Parathyroid adenoma (tissue), 2 donors: Measurements from ENCODE around the gene MESP1.
"Not testable (repeated sequence)": the region's sequence is repeated elsewhere in the genome, so short reads cannot be mapped to it uniquely, and the experiment has no call there.

Experiments
- H2AFZ ChIP-seq: fragments of 300-600 bp; sonication (generic); one replicate; pipeline ENCODE4 v1.7.0; 2017; ENCODE audit warnings: antibody characterized with exemption, mild to moderate bottlenecking
- H3K27ac ChIP-seq: fragments of 300-600 bp; sonication (generic); one replicate; pipeline ENCODE4 v1.7.0; 2017
- H3K27me3 ChIP-seq: fragments of 300-600 bp; sonication (generic); one replicate; pipeline ENCODE4 v1.7.0; 2017; ENCODE audit warnings: low read length; ENCODE audit not compliant: control insufficient read depth, insufficient read depth
- H3K36me3 ChIP-seq: fragments of 300-600 bp; sonication (generic); one replicate; pipeline ENCODE4 v1.7.0; 2017; ENCODE audit warnings: low read length; ENCODE audit not compliant: control insufficient read depth, insufficient read depth
- H3K4me1 ChIP-seq: fragments of 300-600 bp; sonication (generic); one replicate; pipeline ENCODE4 v1.7.0; 2017; ENCODE audit warnings: control low read depth
- H3K4me2 ChIP-seq: fragments of 300-600 bp; sonication (generic); one replicate; pipeline ENCODE4 v1.7.0; 2017; ENCODE audit warnings: low read length
- H3K4me3 ChIP-seq: fragments of 300-600 bp; sonication (generic); one replicate; pipeline ENCODE4 v1.7.0; 2017; ENCODE audit warnings: low read depth, low read length
- H3K79me2 ChIP-seq: fragments of 300-600 bp; sonication (generic); one replicate; pipeline ENCODE4 v1.7.0; 2017; ENCODE audit warnings: control low read depth
- H3K9ac ChIP-seq: fragments of 300-600 bp; sonication (generic); one replicate; pipeline ENCODE4 v1.7.0; 2017; ENCODE audit warnings: mild to moderate bottlenecking
- H3K9me3 ChIP-seq: fragments of 300-600 bp; sonication (generic); one replicate; pipeline ENCODE4 v1.7.0; 2017; ENCODE audit warnings: low read length; ENCODE audit not compliant: control insufficient read depth
- TF ChIP-seq, protein P1 (sequence below): fragments of 300-600 bp; sonication (generic); IDR thresholded peaks from one replicate; pipeline ENCODE4 v1.7.0; 2017; ENCODE audit warnings: antibody characterized with exemption, mild to moderate bottlenecking
- donor health status: primary hyperparathyroidism.

MESP1 gene

DNA sequence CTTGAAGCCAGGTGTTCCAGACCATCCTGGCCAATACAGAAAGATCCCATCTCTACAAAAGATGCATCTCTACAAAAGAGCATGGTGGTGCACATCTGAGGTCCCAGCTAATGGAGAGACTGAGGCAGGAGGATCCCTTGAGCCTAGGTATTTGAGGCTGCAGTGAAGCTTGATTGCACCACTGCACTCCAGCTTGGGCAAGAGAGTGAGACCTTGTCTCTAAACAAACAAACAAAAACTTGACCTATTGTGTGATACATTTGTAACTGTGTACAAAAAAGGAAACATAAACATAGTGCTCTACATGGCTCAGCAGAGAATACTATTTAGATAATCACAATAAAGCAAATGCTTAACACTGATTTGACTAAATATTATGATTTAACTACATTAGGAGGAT, 44.9 kb upstream of the MESP1 start:
- H3K79me2 ChIP-seq = no peaks in the 10 kb centered on the region
- no peak overlapping the region for H3K9ac ChIP-seq
- H3K27ac ChIP-seq = no peak overlapping the region
- no peaks in the 10 kb centered on the region for H3K36me3 ChIP-seq
- H3K9me3 ChIP-seq = no peaks in the 10 kb centered on the region
- no peak overlapping the region for H3K4me3 ChIP-seq
- H2AFZ ChIP-seq = no peak overlapping the region
- H3K27me3 ChIP-seq = no peaks in the 10 kb centered on the region
- TF ChIP-seq, protein P1, sequence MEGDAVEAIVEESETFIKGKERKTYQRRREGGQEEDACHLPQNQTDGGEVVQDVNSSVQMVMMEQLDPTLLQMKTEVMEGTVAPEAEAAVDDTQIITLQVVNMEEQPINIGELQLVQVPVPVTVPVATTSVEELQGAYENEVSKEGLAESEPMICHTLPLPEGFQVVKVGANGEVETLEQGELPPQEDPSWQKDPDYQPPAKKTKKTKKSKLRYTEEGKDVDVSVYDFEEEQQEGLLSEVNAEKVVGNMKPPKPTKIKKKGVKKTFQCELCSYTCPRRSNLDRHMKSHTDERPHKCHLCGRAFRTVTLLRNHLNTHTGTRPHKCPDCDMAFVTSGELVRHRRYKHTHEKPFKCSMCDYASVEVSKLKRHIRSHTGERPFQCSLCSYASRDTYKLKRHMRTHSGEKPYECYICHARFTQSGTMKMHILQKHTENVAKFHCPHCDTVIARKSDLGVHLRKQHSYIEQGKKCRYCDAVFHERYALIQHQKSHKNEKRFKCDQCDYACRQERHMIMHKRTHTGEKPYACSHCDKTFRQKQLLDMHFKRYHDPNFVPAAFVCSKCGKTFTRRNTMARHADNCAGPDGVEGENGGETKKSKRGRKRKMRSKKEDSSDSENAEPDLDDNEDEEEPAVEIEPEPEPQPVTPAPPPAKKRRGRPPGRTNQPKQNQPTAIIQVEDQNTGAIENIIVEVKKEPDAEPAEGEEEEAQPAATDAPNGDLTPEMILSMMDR = no peak
- no peaks in the 10 kb centered on the region for H3K4me1 ChIP-seq
- H3K4me2 ChIP-seq = no peak overlapping the region

DNA sequence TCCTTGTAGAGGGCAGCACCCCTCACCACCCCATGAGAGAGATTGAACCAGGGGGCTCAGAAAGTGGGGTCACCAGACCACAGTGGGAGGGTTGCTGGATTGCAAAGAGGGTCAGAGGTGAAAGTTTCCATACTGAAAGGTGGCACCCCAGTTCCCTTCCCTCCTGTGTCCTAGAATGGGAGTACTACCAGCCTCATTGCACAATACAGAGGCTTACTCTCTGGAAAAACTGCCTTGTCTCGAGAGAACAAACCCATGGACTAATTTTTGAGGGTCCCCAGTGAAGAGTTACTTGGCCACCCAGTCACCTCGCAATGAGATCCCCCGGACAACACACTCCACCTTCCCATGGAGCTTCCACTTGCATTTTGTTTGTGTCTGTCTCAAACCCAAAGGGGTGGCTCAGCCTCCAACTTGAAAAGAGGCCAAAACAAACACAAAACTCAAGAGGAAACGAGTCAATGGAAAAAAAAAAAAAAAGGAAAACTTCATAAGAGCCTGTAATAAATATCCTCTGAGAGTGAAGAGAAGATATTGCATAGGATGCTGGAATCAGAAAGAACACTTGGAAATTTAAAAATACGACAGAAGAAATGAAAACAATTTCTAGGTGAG, 43.7 kb upstream of the MESP1 start:
- H2AFZ ChIP-seq = no peak overlapping the region
- H3K79me2 ChIP-seq = no peaks in the 10 kb centered on the region
- H3K9me3 ChIP-seq = no peaks in the 10 kb centered on the region
- no peaks in the 10 kb centered on the region for H3K36me3 ChIP-seq
- H3K9ac ChIP-seq = no peak overlapping the region
- H3K4me1 ChIP-seq = no peaks in the 10 kb centered on the region
- H3K4me3 ChIP-seq = no peak overlapping the region
- H3K27ac ChIP-seq = no peak overlapping the region
- H3K27me3 ChIP-seq = no peaks in the 10 kb centered on the region
- H3K4me2 ChIP-seq = no peak overlapping the region
- TF ChIP-seq, protein P1 = no peak

DNA sequence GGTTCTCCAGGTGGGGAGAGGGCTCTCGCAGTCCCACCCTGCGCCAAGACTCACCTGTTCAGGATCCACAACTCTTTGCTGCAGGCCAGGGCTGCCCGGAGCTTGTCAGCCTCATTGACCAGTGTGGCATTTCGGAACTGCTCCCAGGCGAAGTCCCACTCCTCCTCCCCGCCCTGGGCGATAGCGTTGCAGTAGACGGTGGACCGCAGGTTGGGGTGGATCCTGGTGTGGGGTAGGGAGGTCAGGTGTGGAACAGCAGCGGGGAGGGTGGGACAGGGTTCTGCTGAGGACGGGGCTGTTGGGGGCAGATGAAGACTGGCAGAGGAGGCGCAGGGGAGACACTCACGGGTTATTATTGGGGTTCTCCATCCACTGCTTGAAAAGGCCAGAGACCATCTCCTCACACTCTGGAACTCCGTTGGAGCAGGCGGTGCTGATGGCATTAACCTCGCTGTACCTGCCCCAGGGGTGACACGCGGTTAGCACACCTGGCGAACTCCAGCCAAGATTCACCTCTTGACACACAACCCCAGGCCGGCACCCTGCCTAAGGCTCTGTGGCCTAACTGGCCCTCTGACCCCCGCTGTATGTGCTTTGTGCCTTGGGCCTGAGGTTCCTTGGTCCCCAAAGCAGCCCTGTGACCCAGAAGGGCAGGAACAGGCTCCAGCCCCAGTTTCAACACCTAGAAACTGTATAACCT, 41.2 kb upstream of the MESP1 start:
- H3K79me2 ChIP-seq = no peaks in the 10 kb centered on the region
- no peak overlapping the region for H3K4me3 ChIP-seq
- H3K4me2 ChIP-seq = no peak overlapping the region
- TF ChIP-seq, protein P1 = no peak
- no peak overlapping the region for H3K9ac ChIP-seq
- no peaks in the 10 kb centered on the region for H3K4me1 ChIP-seq
- no peaks in the 10 kb centered on the region for H3K36me3 ChIP-seq
- no peak overlapping the region for H3K27ac ChIP-seq
- H3K9me3 ChIP-seq = no peaks in the 10 kb centered on the region
- H2AFZ ChIP-seq = no peak overlapping the region
- no peaks in the 10 kb centered on the region for H3K27me3 ChIP-seq

DNA sequence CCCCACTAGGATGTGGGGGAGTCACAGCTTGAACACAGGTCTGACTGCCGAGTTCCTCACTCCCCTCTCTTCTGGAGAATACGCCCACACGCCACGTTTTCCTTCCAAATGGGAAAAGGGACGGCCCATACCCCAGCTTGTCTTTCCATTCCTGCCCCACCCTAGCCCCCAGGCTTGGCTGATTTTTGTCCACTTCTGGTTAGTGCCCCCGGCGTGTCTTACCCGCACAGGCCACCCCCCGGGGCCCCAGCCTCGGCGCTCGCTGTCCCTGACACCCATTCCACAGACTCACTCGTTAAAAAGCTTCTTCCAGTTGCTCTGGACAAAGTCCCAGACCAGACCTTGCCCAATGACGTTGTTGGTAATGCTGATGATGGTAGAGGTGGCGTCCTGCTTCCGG, 39.6 kb upstream of the MESP1 start:
- H3K4me2 ChIP-seq = no peak overlapping the region
- TF ChIP-seq, protein P1 = no peak
- H2AFZ ChIP-seq = no peak overlapping the region
- no peaks in the 10 kb centered on the region for H3K4me1 ChIP-seq
- H3K36me3 ChIP-seq = no peaks in the 10 kb centered on the region
- no peak overlapping the region for H3K4me3 ChIP-seq
- H3K9me3 ChIP-seq = no peaks in the 10 kb centered on the region
- no peak overlapping the region for H3K27ac ChIP-seq
- no peaks in the 10 kb centered on the region for H3K79me2 ChIP-seq
- H3K9ac ChIP-seq = no peak overlapping the region
- no peaks in the 10 kb centered on the region for H3K27me3 ChIP-seq

DNA sequence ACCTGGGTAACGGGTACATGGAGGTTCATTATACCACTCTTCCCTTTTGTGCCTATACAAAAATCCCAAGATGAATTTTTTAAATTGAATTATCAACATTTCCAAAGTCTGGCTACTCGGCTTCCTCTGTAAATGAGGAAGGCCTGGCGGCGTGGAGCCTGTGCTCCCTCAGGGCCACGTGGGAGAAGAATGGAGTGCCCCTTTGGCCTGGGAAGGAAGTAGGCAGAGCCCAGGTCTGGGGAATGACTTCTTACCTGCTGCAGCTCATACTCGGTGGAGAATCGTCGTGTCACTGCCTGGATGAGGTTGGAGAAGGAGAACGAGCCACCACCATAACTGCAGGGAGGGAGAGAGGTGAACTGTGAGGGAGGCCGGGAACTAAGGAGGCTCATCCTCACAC, 39.2 kb upstream of the MESP1 start:
- TF ChIP-seq, protein P1 = no peak

DNA sequence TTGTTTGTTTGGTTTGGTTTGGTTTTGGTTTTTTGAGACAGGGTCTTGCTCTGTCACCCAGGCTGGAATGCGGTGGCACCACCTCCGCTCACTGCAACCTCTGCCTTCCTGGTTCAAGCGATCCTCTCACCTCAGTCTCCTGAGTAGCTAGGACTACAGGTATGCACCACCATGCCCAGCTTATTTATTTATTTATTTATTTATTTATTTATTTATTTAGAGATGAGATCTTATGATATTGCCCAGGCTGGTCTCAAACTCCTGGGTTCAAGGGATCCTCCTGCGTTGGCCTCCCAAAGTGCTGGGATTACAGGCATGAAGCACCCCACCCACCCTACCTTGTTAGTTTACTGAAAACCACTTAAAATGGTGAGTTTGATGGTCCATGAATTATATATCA, 37.5 kb upstream of the MESP1 start:
- not testable (repeated sequence) for H3K9ac ChIP-seq, H3K4me2 ChIP-seq, H2AFZ ChIP-seq, H3K79me2 ChIP-seq, H3K4me3 ChIP-seq, H3K27ac ChIP-seq, H3K4me1 ChIP-seq, H3K27me3 ChIP-seq, H3K9me3 ChIP-seq, H3K36me3 ChIP-seq

More for the DNA sequence above, 39.2 kb upstream of the MESP1 start:
- Histone ChIP-seq H3K4me2 (no peak overlapping the region), H3K4me3 (no peak overlapping the region), H3K27me3 (no peaks in the 10 kb centered on the region), H3K79me2 (no peaks in the 10 kb centered on the region), H3K4me1 (no peaks in the 10 kb centered on the region), H2AFZ (no peak overlapping the region), H3K9ac (no peak overlapping the region), H3K36me3 (no peaks in the 10 kb centered on the region), H3K9me3 (no peaks in the 10 kb centered on the region), H3K27ac (no peak overlapping the region)
